CD4-positive, alpha-beta T cell (primary cell): ENCODE data around the gene SH3RF1. TPM values are rescaled to one million over a fixed set of nuclear protein-coding genes. Genes with fewer than 3 reads are reported as not detected.

Experiments
- ATAC-seq: fragments of 200-7000 bp; cut with Tn5 transposase; one replicate; pipeline ENCODE4 v1.10.0; 2022; ENCODE audit warnings: mild to moderate bottlenecking; ENCODE audit not compliant: poor library complexity
- CTCF ChIA-PET: fragments of 350-600 bp; sonication (Branson Sonifier 250); formaldehyde crosslinking; loops from one replicate; lab custom pipeline; 2021; ENCODE audit warnings: antibody characterized with exemption, inconsistent platforms; lab: Charles Lee
- POLR2A ChIA-PET: fragments of 350-600 bp; sonication (Branson Sonifier 250); formaldehyde crosslinking; loops from one replicate; lab custom pipeline; 2021; ENCODE audit warnings: antibody characterized with exemption, inconsistent platforms; lab: Charles Lee
- DNase-seq, 14 experiments: peaks; one replicate each; pipeline ENCODE4 v3.0.0-alpha.2; 2013 to 2020; ENCODE audit warnings: mixed read lengths in 2 of 14
- H3K27ac ChIP-seq, 2 donors: one replicate each; pipeline versions ENCODE4 v1.5.1 to v1.7.0; 2013; ENCODE audit warnings: low read length in 2 of 2, low read depth in 1 of 2, mild to moderate bottlenecking in 1 of 2
- H3K27me3 ChIP-seq, 2 experiments: 1 replicate in 1 of 2; 2 replicates in 1 of 2; pipeline versions ENCODE4 v1.6.1 to v1.7.0; 2013; ENCODE audit warnings: low read length in 2 of 2, control low read depth in 1 of 2, mild to moderate bottlenecking in 1 of 2, moderate library complexity in 1 of 2; ENCODE audit not compliant: insufficient read depth in 2 of 2, control insufficient read depth in 1 of 2
- H3K36me3 ChIP-seq: one replicate; pipeline ENCODE4 v1.6.1; 2013; ENCODE audit warnings: low read length, control low read depth; ENCODE audit not compliant: insufficient read depth
- H3K4me1 ChIP-seq: one replicate; pipeline ENCODE4 v1.6.1; 2013; ENCODE audit warnings: low read length, control low read depth; ENCODE audit not compliant: insufficient read depth
- H3K4me3 ChIP-seq: one replicate; pipeline ENCODE4 v1.5.1; 2013; ENCODE audit warnings: mild to moderate bottlenecking, low read length, moderate library complexity
- H3K9me3 ChIP-seq, 2 experiments: 1 replicate in 1 of 2; 2 replicates in 1 of 2; pipeline versions ENCODE4 v1.6.1 to v1.7.0; 2013; ENCODE audit warnings: low read length in 2 of 2, mild to moderate bottlenecking in 2 of 2, control low read depth in 1 of 2, moderate library complexity in 1 of 2; ENCODE audit not compliant: control insufficient read depth in 1 of 2, insufficient read depth in 1 of 2
- H3K27ac Mint-ChIP-seq: one replicate; pipeline ENCODE4 v1.8.0; 2020; ENCODE audit warnings: mixed read lengths
- H3K27me3 Mint-ChIP-seq: one replicate; pipeline ENCODE4 v1.8.0; 2021; ENCODE audit warnings: mixed read lengths
- H3K36me3 Mint-ChIP-seq: one replicate; pipeline ENCODE4 v1.8.0; 2021; ENCODE audit warnings: low read depth, mixed read lengths
- H3K4me1 Mint-ChIP-seq: one replicate; pipeline ENCODE4 v1.8.0; 2021; ENCODE audit warnings: low read depth, mixed read lengths
- H3K4me3 Mint-ChIP-seq: one replicate; pipeline ENCODE4 v1.8.0; 2020; ENCODE audit warnings: mild to moderate bottlenecking, mixed read lengths
- H3K9me3 Mint-ChIP-seq: one replicate; pipeline ENCODE4 v1.8.0; 2020; ENCODE audit warnings: mixed read lengths
- CTCF ChIP-seq: fragments of 200-600 bp; IDR thresholded peaks from one replicate; pipeline ENCODE4 v1.8.0; 2022; ENCODE audit warnings: antibody characterized with exemption, mild to moderate bottlenecking
- intact Hi-C, 2 experiments: fragments of 100-400 bp; cut with DNase I in 1 of 2; cut with micrococcal nuclease in 1 of 2; formaldehyde crosslinking; loops; one replicate each; pipeline versions ENCODE4 v1.15.1 to v1.9.0; 2023 to 2025; cut with DNase I, micrococcal nuclease
- total RNA-seq, 174 experiments: library from RNA in 2 of 174; stranded (reverse) in 2 of 174; gene quantifications; one replicate each; pipeline ENCODE4 v1.2.3 and lab custom pipeline; 2021 to 2026

SH3RF1 gene
- total RNA-seq, 2 experiments from 2014 or later, result 0.25 TPM; not detected in 1

- no peaks in the 10 kb centered on the region for H3K4me1 Mint-ChIP-seq
- CTCF ChIA-PET, result no interaction called here
Measured at GRCh38 chr4:169050284-169050683, 220.5 kb downstream of the SH3RF1 start.

GRCh38 chr4:169048868-169049414 is 221.8 kb downstream of the SH3RF1 start:
- ChIA-PET CTCF (no interaction called here), POLR2A (interaction anchor here (0.6 kb wide), 1 partner anchor 592 kb away, joined by 3 read pairs; no protein-coding TSS in a partner anchor)
- Mint-ChIP-seq H3K9me3 (no peaks in the 10 kb centered on the region), H3K36me3 (no peaks in the 10 kb centered on the region), H3K27me3 (no peaks in the 10 kb centered on the region), H3K4me1 (no peaks in the 10 kb centered on the region), H3K27ac (no peak overlapping the region), H3K4me3 (no peak overlapping the region)
- ATAC-seq (no peak), DNase-seq (no peak)
- Histone ChIP-seq H3K4me1 (no peaks in the 10 kb centered on the region), H3K9me3 (no peaks in the 10 kb centered on the region), H3K36me3 (no peaks in the 10 kb centered on the region), H3K27ac (no peak overlapping the region), H3K27me3 (no peaks in the 10 kb centered on the region), H3K4me3 (no peak overlapping the region)
- TF ChIP-seq CTCF, result no peak
- intact Hi-C loops, result no loop called here

More at GRCh38 chr4:169050284-169050683, 220.5 kb downstream of the SH3RF1 start:
- Histone ChIP-seq H3K36me3 (no peaks in the 10 kb centered on the region), H3K9me3 (no peaks in the 10 kb centered on the region), H3K27ac (no peak overlapping the region), H3K4me1 (no peaks in the 10 kb centered on the region), H3K27me3 (no peaks in the 10 kb centered on the region), H3K4me3 (no peak overlapping the region)
- DNase-seq (no peak), ATAC-seq (no peak)
- Mint-ChIP-seq H3K27me3 (no peaks in the 10 kb centered on the region), H3K36me3 (no peaks in the 10 kb centered on the region), H3K9me3 (no peaks in the 10 kb centered on the region), H3K4me3 (no peak overlapping the region), H3K27ac (no peak overlapping the region)
- POLR2A ChIA-PET, result no interaction called here
- intact Hi-C loops, result no loop called here
- no peak for TF ChIP-seq CTCF

GRCh38 chr4:169047956-169048355 is 222.8 kb downstream of the SH3RF1 start:
- H3K9me3 ChIP-seq, result no peaks in the 10 kb centered on the region
- no peaks in the 10 kb centered on the region for H3K27me3 ChIP-seq
- intact Hi-C loops, result no loop called here
- H3K36me3 ChIP-seq, result no peaks in the 10 kb centered on the region
- H3K4me1 ChIP-seq, result no peaks in the 10 kb centered on the region
- TF ChIP-seq CTCF, result no peak
- ATAC-seq (no peak), DNase-seq (no peak)
- POLR2A ChIA-PET, result no interaction called here
- no peaks in the 10 kb centered on the region for H3K9me3 Mint-ChIP-seq
- CTCF ChIA-PET, result no interaction called here
- no peaks in the 10 kb centered on the region for H3K27me3 Mint-ChIP-seq
- H3K27ac ChIP-seq, result no peak overlapping the region
- no peak overlapping the region for H3K4me3 ChIP-seq
- H3K27ac Mint-ChIP-seq, result no peak overlapping the region
- no peak overlapping the region for H3K4me3 Mint-ChIP-seq
- no peaks in the 10 kb centered on the region for H3K4me1 Mint-ChIP-seq
- H3K36me3 Mint-ChIP-seq, result no peaks in the 10 kb centered on the region
